GM18861 (cell line): ENCODE measurements around the gene CTNNB1.
"Not testable (repeated sequence)": the region's sequence is repeated elsewhere in the genome, so short reads cannot be mapped to it uniquely, and the experiment has no call there.

Source experiments
- ATAC-seq: cut with Tn5 transposase; IDR thresholded peaks from one replicate; pipeline ENCODE4 v1.9.1; 2021; ENCODE audit not compliant: unreplicated experiment

CTNNB1 gene

DNA sequence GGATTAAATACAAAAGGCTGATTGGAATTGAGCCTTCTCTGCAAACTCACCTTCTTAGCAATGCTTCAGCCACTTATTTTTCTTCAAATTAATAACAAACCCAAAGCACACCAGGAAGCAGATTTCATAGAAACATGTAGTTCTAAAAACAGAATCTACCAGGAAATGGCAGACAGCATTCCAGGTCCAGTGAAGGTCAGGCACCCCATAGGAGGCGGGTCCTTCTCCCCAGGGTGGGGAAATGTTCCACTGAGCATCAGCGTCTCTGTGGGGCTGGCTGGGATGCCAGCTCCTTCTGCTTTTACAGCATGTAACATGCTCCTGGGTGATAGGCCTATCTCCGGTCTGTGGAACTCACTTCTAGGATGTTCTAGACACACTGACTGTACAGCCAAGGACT is 49.2 kb downstream of the CTNNB1 start:
- no peak for ATAC-seq

GRCh38 chr3:41249318-41249717 is 50.0 kb downstream of the CTNNB1 start:
- no peak for ATAC-seq

- ATAC-seq = no peak
These were observed 51.5 kb downstream of the CTNNB1 start for GRCh38 chr3:41250825-41251224.

- ATAC-seq = no peak
These were observed 52.3 kb downstream of the CTNNB1 start for GRCh38 chr3:41251593-41251992.

DNA sequence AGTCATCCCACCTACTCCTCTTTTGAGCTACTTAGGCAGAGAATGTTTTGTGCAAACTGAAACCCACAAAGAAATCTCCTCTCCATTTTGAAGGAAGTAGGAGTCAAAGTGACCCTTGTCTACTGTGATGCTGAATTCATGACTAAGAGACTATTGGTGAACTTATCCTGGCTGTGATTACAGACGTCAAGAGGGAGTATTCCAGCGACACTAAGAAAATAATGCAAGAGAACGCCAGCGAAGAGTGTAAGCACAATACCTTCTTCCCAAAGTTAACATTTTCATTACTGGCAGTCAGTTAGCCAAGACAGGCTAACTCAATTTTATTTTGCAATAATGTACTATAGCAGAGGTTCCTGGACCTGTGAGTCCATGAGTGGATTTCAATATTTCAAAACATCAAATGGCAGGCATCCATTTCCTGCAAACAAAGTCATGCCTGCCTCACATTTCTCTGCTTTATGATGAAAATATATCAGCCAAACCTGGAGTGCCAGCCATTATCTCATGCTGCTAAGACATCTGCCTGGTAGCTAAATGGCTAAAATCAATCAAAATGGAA is 59.0 kb downstream of the CTNNB1 start:
- ATAC-seq = no peak

GRCh38 chr3:41259449-41260062 is 60.3 kb downstream of the CTNNB1 start:
- no peak for ATAC-seq

DNA sequence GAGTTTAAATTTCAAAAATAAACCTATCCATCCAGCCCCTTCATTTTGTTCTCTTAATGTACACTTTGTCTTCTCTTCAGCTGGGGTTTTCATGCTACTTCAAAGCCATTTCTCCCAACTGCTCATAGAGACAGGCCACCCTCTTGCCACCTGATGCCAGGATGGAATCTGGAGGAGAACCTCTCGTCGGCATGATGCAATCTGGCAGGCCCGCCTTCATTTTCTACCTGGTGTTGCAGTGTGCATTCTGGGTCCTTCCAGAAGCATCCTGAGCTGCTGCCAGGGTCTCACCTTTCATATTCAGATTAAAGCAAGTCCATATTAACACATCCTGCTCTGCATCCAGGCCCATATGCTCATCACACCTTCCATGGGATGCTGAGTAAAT is 60.8 kb downstream of the CTNNB1 start:
- no peak for ATAC-seq

DNA sequence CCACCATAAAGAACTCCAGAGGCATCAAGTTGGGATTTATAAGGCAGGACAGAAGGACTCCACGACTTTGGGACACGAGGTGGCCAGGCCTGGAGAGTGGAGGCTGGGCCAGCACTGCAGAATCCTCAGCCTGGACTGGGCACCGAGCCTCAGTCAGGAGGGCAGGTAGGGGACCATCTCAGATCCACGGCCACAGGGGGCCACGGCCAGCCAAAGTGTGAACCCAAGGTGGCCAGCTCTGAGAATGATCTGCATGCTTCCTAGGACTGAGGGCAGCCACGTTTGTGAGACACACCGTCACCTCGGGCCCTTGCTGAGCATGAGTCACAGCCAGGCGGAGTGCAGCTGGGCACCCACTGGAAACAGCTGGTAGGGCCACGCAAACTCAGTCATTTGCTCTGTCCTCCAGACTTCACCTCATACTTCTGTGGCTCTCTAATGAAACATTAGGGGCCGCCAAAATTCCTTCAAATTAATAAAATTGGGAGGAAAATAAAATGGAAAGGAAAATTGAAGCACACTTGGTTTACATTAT is 65.8 kb downstream of the CTNNB1 start:
- no peak for ATAC-seq

DNA sequence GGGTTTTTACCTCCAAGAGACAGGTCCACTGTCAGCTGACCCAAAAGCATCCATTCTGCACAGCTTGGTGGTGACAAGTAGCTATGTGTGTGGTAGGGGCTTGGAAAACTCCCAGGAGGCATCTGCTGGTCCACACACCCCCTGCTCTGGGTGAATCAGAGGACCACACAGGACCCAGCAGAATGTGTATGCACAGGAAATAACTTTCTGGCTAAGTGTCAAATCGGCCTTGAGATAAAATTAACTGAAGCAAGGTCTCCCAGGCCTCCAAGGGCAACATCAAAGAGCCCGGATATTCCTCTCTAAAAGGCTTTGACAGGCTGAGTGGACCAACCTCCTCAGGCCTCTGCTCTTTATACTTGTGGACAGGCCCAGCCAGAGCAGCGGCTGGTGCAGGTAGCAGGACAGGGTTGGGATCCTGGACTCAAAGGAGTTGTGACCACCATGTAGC is 66.5 kb downstream of the CTNNB1 start:
- no peak for ATAC-seq

- no peak for ATAC-seq
These were observed 68.8 kb downstream of the CTNNB1 start for GRCh38 chr3:41267975-41268640.

DNA sequence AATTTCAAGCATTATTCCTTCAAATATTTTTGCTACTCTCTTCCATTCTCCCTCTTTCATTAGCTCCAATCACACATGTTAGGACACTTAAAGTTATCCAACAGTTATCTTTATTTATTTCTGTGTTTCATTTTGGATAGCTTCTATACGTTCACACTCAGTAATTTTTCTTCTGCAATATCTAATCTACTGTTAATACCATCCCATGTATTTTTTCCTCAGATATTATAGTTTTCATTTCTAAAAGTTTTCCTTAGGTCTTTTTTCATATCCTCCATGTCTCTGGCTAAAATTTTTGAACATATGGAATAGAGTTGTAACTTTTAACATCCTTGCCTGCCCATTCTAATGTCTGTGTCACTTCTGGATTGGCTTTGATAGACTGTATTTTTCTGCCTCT is 73.4 kb downstream of the CTNNB1 start:
- no peak for ATAC-seq

GRCh38 chr3:41274944-41275668 is 75.8 kb downstream of the CTNNB1 start:
- ATAC-seq = no peak

GRCh38 chr3:41276191-41276590 is 76.9 kb downstream of the CTNNB1 start:
- ATAC-seq = no peak

- no peak for ATAC-seq
These were observed 78.6 kb downstream of the CTNNB1 start for GRCh38 chr3:41277790-41278465.

GRCh38 chr3:41284934-41285333 is 85.6 kb downstream of the CTNNB1 start:
- ATAC-seq = not testable (repeated sequence)

GRCh38 chr3:41286305-41286704 is 87.0 kb downstream of the CTNNB1 start:
- ATAC-seq = no peak

DNA sequence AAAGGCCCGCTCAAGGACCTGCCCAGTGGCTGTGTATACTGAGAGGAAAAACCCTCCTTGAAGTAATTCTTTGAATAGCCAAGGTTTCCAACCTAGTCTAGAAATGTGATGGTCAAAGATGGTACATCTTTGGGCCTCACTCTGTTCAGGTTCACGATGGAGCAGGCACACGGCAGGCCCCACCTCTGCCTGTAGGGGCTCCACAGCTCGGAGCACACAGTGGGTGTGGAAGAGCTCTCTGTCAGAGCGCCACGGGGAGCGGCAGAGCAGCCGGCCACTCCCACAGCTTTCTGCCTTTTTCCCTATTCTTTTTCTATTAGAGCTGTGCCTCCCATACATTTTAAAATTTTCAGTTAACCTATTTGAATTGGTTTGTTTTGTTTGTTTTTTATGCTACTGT is 89.5 kb downstream of the CTNNB1 start:
- ATAC-seq = no peak
